Activated CD8-positive, alpha-beta memory T cell treated with anti-CD3 and anti-CD28 coated beads for 36 hours (primary cell): ENCODE results near the gene SHISA6. TPM values are rescaled to one million over a fixed set of nuclear protein-coding genes. Genes with fewer than 3 reads are reported as not detected.

ENCODE experiments used
- CTCF ChIA-PET: fragments of 350-600 bp; sonication (Branson Sonifier 250); formaldehyde crosslinking; loops from one replicate; lab custom pipeline; 2021; ENCODE audit warnings: antibody characterized with exemption; lab: Charles Lee
- POLR2A ChIA-PET: fragments of 350-600 bp; sonication (Branson Sonifier 250); formaldehyde crosslinking; loops from one replicate; lab custom pipeline; 2021; ENCODE audit warnings: antibody characterized with exemption; lab: Charles Lee
- total RNA-seq, 2 experiments: library from RNA; stranded (reverse); gene quantifications; one replicate each; pipeline ENCODE4 v1.2.3, GENCODE V29; 2021

SHISA6 gene
- total RNA-seq, 2 experiments from 2014 or later: not detected

- ChIA-PET POLR2A (no interaction called here), CTCF (no interaction called here)
These were observed 15.9 kb downstream of the SHISA6 start for GRCh38 chr17:11256877-11257276.

DNA sequence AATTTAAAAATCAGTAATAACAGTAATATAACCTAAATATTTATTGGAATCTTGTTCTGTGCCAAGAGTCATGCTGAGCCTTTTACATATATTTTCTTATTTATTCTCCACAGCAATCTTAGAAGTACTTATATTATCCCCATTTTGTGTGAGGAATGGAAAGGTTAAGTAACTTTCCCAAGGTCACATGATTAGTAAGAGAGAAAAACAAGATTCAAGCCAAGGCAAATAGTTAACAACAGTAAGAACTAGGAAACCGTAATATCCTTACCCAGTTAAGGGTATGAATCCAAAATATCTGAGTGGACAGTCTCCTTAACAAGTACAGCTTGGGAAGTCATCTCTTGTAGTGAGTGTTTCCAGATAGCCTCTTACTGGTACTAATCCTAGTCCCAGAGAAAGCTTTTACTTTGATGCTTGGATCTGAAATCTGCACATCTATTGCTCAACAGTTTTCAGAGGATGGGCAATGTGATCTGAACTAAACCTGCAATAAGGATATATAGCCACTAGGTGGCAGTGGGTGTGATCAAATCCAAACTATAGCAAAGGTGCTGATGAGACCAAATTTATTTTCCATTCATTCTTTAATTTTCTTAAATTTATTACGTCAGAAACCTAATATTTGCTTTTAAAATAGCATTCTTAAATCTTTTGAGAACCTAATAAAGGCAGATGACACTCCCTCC is 23.3 kb downstream of the SHISA6 start:
- CTCF ChIA-PET: no interaction called here
- POLR2A ChIA-PET: no interaction called here

GRCh38 chr17:11267999-11268575 is 27.1 kb downstream of the SHISA6 start:
- ChIA-PET POLR2A (no interaction called here), CTCF (no interaction called here)

DNA sequence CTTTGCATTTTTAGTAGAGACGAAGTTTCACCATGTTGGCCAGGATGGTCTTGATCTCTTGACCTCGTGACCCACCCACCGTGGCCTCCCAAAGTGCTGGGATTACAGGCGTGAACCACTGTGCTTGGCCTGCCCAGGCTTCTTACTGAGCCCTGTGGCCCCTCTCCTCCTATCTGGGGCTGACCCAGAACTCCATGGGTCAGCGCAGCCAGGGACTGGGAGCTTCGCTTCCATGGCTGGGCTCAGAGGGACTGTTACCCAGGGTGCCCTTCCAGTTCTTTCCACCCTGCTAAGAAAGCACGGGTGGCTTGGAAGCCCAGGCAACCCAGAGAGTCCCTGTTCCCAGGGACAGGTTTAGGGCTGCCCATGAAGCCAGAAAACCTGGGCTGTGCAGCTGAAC is 28.2 kb downstream of the SHISA6 start:
- CTCF ChIA-PET: no interaction called here
- POLR2A ChIA-PET: no interaction called here

GRCh38 chr17:11272191-11272590 is 31.2 kb downstream of the SHISA6 start:
- CTCF ChIA-PET: interaction anchor here (0.6 kb wide), 1 partner anchor 658 kb away, joined by 3 read pairs; no protein-coding TSS in a partner anchor
- POLR2A ChIA-PET: no interaction called here

- ChIA-PET POLR2A (no interaction called here), CTCF (no interaction called here)
These were observed 32.6 kb downstream of the SHISA6 start for GRCh38 chr17:11273596-11273995.

GRCh38 chr17:11274106-11274505 is 33.1 kb downstream of the SHISA6 start:
- CTCF ChIA-PET: no interaction called here

GRCh38 chr17:11276486-11276885 is 35.5 kb downstream of the SHISA6 start:
- CTCF ChIA-PET: no interaction called here
- POLR2A ChIA-PET: no interaction called here

More at GRCh38 chr17:11274106-11274505, 33.1 kb downstream of the SHISA6 start:
- POLR2A ChIA-PET: no interaction called here

DNA sequence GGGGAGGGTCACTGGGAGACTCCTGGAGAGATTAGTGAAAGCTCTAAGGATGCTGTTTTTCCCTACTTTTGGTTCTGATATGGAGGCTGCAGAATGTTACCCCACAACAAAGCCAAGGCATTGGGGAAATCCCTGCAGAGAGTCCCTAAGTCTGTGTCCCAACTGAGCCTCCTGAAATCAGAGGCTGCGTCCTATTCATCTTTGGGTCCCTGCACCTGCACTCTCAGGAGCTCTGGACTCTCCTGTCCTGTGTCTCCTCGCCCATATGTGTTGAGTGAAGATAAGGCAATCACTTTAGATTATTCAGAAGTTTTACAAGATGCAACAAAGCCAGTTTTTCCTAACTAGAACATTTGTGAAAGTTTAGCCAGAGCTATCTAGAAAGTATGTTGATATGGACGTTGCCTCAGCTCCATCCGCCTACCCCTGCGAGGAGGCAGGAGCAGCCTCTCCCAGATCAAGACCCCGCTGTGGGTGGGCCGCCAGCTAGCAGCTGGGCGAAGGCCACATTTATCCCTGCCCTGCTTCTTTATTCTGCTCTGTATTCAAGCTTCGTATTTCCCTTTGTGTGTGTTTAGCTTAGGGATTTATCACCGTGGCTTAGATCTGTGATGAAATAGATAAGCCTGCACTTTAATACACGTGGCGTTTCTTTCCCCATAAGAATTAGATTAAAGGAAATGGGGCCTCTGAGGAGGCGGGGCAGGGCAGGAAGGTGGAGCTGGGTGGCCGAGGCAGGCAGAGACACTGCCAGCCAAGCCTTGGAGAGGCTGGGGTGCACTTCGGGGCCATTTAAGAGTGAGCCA is 37.4 kb downstream of the SHISA6 start:
- ChIA-PET CTCF (no interaction called here), POLR2A (no interaction called here)

GRCh38 chr17:11278992-11279270 is 37.9 kb downstream of the SHISA6 start:
- CTCF ChIA-PET: no interaction called here
- POLR2A ChIA-PET: no interaction called here

DNA sequence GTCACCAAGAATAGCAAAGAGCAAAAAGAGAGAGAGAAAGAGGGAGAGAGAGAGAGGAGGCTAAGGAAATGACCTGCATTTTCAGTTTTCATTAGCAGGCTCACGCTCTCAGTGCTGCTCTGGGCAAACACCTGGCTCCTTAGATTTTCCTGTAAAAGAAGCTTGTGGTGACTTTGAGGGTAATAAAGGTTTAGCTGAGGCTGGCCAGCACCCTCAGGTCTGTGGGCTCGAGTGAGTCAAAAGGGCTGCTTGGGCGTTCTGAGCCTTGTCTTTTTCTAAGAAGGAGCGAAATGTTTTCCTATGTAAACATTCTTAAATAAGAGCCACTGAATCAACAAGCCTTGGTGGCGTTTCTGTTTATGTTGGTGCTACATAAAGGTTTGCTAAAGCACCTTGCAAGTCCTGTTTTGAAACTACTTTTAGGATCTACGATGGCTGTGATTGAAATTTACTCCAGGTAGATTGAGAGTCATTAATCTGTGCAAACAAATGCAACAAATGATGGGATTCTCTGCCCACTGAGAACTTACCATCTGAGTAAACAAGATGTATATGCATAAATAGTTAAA is 38.8 kb downstream of the SHISA6 start:
- ChIA-PET POLR2A (no interaction called here), CTCF (no interaction called here)

- ChIA-PET CTCF (no interaction called here), POLR2A (no interaction called here)
These were observed 41.6 kb downstream of the SHISA6 start for GRCh38 chr17:11282586-11282985.

DNA sequence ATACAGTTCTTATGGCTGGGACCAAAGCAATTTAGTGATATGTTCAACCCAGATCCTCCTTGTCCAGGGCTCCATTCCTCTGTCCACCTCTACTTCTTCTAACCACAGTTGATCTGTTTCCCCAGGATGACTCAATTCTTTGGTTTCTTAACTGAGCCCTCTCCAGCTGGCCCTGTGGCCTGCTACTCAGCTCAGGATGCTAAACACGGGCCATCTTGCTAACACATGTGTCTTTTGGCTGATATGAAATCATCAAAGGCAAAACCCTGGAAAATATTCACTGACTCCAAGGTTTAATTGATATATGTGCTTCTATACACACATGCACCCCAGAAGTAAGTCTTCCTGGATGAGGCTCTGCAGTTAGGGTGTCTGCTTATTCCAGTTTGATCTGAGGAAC is 43.8 kb downstream of the SHISA6 start:
- POLR2A ChIA-PET: no interaction called here
- CTCF ChIA-PET: no interaction called here

- CTCF ChIA-PET: interaction anchor here (0.7 kb wide), 1 partner anchor 8 kb away, joined by 3 read pairs; no protein-coding TSS in a partner anchor
- POLR2A ChIA-PET: no interaction called here
These were observed 44.9 kb downstream of the SHISA6 start for GRCh38 chr17:11285946-11286345.

DNA sequence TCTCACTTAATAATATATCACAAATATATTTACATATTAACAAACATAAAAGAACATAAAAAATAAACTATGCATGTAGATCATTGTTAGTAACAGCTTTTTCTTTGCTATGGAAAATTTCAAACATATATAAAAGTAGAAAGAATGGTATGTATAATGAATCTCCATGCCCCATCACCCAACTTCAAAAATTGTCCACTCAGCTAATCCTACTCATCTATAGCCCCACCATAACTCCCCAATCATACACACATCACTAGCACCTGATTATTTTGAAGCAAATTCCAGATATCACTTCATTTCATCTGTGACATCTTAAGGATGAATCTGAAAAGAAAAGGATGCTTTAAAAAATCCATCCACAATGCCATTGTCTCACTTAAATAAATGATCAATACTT is 46.8 kb downstream of the SHISA6 start:
- ChIA-PET POLR2A (no interaction called here), CTCF (no interaction called here)

DNA sequence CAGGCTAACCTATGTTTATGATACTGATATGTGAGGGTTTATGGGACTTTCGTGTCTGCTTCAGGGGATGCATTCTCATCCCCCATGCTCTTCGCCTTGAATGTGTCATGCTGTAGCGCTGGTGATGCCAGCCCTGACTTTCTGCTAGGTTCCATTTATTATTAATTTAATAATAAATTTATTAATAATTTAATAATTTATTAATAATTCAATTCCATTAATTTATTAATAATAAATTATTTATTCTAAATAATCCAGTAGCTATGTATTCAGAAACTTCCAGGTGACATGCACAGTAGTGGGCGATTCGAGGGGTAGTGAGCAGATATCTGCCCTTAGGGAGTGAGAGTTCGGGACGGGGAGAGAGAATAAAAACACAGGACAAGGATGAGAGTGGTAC is 49.8 kb downstream of the SHISA6 start:
- ChIA-PET POLR2A (no interaction called here), CTCF (no interaction called here)

DNA sequence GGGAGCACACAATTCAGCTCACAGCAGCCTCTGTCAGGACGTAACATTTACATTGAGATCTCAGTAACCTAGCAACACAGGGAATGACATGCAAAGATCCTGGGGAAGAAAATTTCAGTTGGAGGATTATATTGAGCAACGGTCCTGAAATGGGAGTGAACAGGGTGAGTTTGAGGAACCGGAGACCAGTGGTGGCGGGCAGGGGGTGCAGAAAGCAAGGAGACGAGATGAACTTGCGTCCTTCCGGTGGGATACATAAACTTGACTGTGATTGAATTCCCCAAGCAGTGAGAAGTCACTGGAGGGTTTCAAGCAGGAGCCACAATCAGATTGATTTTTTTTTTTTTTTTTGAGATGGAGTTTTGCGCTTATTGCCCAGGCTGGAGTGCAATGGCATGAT is 51.5 kb downstream of the SHISA6 start:
- ChIA-PET CTCF (no interaction called here), POLR2A (no interaction called here)

DNA sequence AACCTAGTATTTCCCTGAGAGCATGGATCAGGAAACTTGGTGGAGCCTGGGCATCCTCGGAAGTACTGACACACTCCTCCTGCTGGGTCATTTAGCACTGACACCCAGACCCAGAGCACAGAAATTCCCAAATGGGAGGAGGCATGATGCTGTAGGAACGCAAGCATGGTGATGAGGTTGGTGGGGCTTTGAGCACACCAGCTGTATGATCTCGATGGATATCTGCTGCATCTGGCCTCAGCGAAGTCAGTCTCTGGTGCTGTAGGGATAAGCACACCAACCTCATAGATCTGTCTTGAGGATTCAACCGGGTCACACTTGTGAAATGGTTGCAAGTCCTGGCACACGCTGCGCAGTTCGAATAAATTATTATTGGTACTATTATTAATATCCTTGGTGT is 52.5 kb downstream of the SHISA6 start:
- ChIA-PET POLR2A (no interaction called here), CTCF (no interaction called here)

GRCh38 chr17:11294826-11295225 is 53.8 kb downstream of the SHISA6 start:
- POLR2A ChIA-PET: no interaction called here
- CTCF ChIA-PET: no interaction called here

- POLR2A ChIA-PET: no interaction called here
- CTCF ChIA-PET: no interaction called here
These were observed 56.0 kb downstream of the SHISA6 start for GRCh38 chr17:11296994-11297393.

GRCh38 chr17:11298401-11298800 is 57.4 kb downstream of the SHISA6 start:
- CTCF ChIA-PET: no interaction called here
- POLR2A ChIA-PET: no interaction called here
